GM19324 (cell line): ENCODE data around the gene CDK5R2.
"Not testable (repeated sequence)": the region's sequence is repeated elsewhere in the genome, so short reads cannot be mapped to it uniquely, and the experiment has no call there.

Experiments used
- ATAC-seq: cut with Tn5 transposase; IDR thresholded peaks from one replicate; pipeline ENCODE4 v1.9.1; 2021; ENCODE audit warnings: mild to moderate bottlenecking, moderate library complexity; ENCODE audit not compliant: unreplicated experiment, low FRiP score

CDK5R2 gene

DNA sequence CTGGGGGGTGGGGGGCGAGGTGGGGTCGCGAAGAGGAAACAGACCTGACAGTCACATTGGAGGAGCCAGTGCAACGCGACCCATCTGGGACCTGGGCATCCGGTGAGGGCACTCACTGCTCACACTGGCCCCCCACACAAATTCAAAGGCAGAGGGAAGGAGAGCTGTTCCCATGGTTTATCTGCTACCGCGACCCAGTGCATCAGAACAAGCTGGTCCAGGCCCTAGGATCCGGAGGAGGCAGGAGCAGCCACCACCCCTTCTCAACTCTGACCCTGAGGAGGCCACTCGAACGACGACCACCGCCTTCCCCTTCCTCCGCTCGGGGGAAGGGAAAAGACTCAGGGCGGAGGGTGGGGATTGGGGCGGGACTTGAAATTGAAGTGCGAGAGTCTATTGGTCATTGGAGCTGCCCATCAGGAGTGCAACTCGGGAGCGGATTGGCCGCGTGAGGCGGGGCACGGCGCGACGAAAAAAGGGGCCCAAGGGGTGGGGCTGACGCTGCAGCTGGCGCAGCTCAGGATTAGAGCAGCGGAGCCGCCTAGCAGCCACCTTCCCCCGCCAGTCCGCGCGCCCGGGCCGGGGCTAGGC is at the start of gene CDK5R2:
CDK5R2 (plus strand) TSS at position 526 of the 591 bp plus-strand sequence. CDS start 155 bp downstream, outside the sequence.
- ATAC-seq = peak; percentile 92

DNA sequence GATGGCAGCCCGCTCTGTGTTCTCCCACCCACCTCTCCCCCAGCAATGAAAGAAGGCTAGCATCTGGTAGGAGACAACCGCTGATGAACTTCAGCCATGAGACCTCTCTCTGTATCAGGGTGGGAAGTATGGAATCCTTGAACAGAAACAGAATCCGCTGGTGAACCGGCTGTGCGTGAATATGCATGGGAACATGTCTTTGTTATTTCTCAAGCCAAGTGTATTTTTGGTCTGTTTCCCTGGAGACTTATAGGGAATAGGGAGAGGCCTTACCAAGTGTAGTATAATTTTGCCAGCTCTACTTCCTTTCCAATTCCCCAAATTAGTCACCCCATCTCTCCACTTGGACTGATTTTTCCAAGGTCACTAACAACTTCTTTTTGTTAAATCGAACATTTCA is 48.7 kb upstream of the CDK5R2 start:
- ATAC-seq = no peak

DNA sequence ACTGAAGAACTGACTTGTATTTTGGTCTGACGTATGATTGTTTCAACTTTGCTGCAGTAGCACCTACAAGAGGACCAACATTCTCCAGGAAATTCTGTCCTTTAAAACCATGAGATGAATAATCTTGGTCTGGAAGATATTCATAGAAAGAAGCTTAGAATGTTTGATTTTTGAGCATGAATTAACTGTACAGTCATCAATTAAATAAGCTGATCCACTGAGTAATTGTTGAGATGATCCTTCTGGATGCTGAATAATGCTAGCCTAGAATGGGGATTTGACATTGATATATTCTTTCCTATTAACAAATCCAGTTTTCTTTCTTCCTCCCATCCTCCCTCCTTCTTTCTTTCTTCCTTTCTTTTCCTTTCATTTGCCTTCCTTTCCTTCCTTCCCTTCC is 39.0 kb upstream of the CDK5R2 start:
- no peak for ATAC-seq

DNA sequence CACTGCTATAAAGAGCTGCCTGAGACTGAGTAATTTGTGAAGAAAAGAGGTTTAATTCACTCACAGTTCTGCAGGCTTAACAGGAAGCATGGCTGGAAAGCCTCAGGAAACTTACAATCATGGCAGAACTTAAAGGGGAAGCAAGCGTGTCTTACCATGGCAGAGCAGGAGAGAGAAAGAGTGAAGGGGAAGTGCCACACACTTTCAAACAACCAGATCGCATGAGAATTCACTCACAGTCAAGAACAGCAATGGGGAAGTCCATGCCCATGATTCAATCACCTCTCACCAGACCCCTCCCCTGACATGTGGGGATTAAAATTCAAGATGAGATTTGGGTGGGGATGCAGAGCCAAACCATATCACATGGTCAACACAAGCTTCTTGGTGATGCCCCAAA is 34.7 kb upstream of the CDK5R2 start:
- no peak for ATAC-seq

DNA sequence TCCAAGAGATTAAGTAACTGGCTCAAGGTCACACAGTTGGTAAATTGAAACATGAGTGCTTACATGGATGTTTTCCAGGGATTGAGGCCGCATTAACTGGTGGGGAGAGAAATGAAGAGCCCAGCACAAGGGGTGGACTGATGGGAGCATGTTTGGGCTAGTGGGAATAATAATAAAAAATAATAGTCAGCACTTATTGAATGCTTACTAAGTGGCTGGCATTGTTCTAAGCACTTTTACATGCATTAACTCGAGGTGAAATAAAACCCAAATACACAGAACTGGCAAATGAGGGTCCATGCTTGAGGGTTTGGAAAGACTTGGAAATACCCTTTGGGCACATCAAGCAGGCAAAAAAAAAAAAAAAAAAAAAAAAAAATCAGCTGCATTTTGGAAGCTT is 34.0 kb upstream of the CDK5R2 start:
- no peak for ATAC-seq

DNA sequence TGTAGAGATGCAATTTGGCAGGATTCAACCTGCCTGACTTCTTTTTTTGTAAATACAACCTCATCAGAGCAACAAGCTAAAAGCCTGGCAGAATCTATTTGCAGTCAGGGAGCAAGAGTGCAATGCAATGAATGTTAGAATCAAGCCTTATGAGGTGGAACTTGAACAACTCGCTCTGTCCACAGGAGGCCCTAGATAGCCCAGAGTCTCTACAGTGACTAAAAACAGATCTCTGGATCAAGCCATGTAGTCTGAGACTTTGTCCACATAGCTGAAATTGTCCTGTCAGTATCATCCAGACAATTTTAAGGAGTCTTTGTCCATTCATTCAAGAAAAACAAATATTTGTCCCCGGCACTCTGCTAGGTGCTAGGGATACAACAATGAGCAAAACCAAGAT is 32.0 kb upstream of the CDK5R2 start:
- no peak for ATAC-seq

DNA sequence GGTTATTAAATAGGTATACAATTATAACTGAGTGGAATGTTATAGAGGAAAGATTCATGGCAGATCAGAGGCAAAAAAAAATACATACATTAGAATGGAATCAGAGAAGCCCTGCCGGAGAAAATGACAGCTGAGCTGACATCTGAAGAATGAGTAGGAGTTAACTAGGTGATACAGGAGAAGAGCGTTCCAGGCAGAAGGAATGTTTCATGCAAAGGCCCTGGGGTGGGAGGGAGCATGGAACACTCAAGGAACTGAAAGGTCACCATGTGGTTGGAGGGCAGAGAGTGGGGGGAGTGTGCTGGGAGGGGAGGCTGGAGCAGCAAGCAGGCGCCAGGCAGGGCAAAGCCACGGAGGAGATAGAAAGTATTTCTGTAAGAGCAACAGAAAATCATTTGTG is 31.6 kb upstream of the CDK5R2 start:
- ATAC-seq = no peak

DNA sequence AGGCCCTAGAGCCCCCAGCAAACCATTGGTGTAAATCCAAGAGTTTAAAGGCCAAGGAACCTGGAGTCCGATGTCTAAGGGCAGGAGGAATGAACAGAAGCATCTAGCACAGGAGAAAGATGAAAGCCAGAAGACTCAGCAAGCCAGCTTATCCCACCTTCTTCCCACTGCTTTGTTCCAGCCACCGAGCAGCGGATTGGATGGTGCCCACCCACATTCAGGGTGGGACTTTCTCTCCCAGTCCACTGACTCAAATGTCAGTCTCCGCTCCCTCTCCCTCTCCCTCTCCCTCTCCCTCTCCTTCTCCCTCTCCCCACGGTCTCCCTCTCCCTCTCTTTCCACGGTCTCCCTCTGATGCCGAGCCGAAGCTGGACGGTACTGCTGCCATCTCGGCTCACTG is 29.0 kb upstream of the CDK5R2 start:
- ATAC-seq = not testable (repeated sequence)

DNA sequence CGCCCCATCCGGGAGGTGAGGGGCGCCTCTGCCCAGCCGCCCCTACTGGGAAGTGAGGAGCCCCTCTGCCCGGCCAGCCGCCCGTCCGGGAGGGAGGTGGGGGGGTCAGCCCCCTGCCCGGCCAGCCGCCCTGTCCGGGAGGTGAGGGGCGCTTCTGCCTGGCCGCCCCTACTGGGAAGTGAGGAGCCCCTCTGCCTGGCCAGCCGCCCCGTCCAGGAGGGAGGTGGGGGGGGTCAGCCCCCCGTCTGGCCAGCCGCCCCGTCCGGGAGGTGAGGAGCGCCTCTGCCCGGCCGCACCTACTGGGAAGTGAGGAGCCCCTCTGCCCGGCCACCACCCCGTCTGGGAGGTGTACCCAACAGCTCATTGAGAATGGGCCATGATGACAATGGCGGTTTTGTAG is 27.7 kb upstream of the CDK5R2 start:
- not testable (repeated sequence) for ATAC-seq

DNA sequence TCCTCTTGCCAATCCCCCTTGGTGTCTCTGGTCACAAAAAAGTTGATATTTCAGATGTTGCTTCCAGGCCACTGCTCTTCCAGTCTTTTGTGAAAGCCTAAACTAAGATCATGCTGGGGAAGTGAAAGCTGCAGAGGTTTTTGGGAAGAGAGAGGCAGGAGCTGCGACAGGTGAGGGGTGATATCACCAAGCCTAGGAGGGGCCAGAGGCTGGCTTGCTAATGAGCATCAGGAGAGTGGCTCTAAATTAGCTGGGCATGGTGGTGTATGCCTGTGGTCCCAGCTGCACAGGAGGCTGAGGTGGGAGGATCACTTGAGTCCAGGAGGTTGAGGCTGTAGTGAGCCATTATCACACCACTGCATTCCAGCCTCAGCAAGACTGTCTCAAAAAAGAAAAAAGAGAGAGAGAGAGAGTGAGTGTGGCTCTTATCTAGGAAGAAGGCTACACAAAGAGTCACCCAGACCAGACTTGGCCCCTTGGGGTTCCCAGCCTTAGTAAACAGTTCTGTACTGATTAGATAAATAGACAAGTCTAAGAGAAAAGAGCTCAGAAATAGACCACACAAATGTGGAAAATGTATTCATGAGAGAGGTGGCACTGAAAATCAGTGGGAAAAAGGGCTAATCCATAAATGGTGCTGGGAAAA is 14.6 kb upstream of the CDK5R2 start:
- no peak for ATAC-seq

DNA sequence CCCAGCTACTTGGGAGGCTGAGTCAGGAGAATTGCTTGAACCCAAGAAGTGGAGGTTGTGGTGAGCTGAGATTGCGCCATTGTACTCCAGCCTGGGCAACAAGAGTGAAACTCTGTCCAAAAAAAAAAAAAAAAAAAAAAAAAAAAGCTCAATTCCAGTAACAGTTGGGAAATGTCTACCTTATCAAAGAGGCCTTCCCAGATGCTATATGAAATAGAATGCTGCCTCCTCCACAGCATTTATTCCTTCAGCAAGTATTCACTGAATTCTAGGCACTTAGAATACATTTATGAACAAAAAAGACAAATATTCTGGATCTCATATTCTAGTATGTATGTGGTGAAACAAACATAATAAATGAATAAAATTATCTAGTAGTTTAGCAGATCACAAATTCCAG is 12.8 kb upstream of the CDK5R2 start:
- ATAC-seq = no peak

DNA sequence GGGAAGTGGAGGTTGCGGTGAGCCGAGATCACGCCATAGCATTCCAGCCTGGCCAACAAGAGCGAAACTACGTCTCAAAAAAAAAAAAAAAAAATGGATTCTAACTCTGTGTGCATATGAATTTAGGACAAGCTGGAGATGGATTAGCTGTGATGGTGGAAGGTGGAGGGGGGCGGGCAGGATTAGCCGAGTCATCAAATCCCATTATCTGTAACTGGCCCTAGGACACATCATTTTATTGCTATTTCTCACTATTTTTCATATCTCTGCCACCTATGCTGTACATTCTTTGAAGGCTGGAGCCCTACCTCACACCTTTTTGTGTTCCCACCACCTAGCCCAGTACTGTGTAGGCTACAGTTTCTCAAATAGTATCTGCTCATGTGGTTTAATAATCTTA is 7.3 kb upstream of the CDK5R2 start:
- ATAC-seq = no peak

DNA sequence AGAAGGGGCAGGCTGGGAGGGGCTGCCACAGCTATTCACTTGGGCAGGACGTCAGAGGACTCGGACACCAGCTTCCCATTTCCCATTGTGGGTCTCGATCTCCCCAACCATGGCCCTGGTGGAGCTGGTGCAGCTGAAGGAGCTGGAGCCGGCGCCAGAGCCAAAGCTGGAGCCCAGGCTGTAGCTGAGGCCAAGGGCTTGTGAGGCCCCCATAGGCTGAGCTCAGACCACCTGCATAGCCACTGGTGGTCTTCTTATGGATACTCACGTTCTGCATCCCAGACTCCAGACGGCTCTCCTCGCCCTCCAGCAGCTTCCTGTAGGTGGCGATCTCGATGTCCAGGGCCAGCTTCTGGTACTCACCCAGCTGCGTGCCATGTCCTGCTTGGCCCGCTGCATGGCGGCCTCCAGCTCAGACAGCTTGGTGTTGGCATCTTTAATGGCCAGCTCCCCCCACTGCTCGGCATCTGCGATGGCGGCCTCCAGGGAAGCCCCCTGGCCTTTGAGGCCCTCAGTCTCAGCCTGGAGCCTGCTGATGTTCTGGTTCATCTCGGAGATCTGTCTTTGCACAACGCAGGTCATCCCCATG is 6.0 kb upstream of the CDK5R2 start:
- no peak for ATAC-seq

DNA sequence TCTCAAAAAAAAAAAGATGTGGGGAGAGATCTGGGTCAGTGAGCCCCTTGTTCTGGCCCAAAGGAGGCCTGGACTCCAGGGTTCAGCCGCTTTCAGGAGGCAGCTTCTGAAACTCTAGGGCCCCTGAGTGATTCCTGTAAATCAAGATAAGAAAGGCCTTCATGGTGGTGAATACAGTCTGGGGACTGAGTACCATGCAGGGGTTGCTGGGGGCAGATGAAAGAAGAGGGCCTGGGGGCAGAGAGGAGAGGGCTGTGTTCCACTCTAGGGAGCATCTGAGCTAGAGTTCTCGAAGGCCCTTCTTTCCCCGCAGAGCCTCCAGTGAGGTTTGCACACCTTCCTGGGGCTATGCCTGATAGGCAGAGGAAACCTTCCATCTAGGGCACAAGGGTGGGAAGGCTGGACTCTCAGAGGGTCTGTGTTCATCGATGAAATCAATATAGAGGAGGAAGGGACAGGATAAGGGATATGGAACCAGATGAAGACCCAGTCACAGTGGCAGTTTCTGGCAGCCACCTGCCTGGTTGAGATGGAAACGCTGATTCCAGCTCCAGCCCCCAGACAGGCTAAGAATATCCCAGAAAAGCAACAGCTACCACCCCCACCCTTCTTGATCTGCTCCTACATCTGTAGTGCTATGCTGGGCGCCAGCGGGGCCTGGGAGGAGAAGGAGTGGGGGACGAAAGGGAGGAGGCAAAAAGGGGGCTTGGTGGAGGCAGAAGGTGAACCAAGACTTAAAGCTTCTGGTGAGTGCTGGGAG is 4.7 kb upstream of the CDK5R2 start:
- ATAC-seq = no peak

DNA sequence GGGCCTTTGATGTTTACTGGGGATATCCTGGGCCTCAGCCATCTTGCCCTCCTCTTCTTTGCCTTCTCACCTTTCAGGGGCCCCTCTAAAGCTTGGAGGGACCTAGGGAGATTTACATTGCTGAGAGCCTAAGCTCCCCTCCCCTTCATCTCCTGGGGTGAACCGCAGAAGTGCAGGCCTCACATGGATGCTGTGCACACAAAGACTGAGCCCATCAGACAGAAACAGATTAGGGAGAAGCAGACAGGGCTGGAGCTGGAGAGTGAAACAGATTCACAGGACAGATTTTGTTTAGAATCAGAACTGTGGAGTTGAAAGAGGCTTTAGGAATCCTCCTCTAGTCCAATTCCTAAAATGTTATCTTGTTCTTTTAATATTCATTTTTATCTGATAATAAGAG is 3.4 kb upstream of the CDK5R2 start:
- ATAC-seq = no peak

DNA sequence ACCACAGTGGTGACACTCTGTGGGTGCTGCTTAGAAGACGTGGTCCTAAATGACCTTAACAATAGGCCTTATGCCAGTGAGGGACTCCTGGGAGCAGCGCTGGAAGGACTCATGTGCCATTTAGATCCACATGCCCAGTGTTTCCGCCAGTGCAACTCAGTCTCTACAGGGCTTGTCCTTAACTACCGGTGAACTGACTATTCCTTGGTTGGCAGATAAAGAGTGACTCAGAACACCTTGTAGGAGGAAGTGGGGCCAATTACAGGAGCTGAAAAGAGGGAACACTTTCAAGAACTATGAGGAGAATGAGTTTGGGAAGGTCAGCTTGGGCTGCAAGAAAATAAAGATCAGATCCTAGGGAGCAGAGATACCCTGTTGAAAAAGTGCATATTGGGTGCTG is 1.8 kb upstream of the CDK5R2 start:
- ATAC-seq = no peak

DNA sequence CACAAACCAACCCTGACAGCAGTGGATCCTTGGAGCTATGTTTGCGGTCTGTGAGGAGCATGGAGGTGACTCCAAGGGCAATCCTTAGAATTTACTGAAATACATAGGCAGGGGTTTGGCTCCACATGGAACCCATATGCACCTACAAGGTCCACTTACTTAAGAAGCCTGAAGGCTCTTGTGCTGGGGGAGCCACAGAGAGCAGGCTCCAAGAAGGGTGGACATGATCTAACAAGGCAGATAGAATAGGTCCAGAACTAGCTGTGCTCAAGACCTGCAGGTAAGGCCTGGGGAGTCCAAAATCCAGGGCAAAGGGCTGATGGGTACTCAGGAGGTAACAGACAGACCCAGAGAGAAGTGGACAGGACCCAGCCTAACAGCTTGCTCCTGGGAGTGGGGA is 1.2 kb upstream of the CDK5R2 start:
- ATAC-seq = no peak

DNA sequence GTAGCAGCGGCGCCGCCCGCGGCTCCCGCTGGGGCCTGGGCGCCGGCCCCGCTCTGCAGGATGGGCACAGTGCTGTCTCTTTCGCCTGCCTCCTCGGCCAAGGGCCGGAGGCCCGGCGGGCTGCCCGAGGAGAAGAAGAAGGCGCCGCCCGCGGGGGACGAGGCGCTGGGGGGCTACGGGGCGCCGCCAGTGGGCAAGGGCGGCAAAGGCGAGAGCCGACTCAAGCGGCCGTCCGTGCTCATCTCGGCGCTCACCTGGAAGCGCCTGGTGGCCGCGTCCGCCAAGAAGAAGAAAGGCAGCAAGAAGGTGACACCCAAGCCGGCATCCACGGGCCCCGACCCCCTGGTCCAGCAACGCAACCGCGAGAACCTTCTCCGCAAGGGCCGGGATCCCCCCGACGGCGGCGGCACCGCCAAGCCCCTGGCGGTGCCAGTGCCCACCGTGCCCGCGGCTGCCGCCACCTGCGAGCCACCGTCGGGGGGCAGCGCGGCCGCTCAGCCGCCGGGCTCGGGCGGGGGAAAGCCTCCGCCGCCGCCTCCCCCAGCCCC is 369 bp downstream of the CDK5R2 start:
- ATAC-seq = no peak

DNA sequence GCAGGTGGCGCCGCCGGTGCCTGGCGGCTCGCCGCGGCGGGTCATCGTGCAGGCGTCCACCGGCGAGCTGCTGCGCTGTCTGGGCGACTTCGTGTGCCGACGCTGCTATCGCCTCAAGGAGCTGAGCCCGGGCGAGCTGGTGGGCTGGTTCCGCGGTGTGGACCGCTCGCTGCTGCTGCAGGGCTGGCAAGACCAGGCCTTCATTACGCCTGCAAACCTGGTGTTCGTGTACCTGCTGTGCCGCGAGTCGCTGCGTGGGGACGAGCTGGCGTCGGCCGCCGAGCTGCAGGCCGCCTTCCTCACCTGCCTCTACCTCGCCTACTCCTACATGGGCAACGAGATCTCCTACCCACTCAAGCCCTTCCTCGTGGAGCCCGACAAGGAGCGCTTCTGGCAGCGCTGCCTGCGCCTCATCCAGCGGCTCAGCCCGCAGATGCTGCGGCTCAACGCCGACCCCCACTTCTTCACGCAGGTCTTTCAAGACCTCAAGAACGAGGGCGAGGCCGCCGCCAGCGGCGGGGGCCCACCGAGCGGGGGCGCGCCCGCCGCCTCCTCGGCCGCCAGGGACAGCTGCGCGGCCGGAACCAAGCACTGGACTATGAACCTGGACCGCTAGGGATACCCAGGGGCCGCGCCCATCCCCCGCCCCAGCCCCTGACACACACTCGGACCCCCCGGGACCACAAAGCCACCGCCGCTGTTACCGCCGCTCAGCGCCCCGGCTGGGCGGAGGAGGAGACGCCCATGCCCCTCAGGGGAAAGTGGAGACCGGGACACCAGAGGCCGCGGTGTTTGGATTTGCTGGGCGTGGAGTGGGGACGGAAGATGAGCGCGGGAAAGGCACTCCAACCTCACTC is 1.1 kb downstream of the CDK5R2 start:
- ATAC-seq = no peak

DNA sequence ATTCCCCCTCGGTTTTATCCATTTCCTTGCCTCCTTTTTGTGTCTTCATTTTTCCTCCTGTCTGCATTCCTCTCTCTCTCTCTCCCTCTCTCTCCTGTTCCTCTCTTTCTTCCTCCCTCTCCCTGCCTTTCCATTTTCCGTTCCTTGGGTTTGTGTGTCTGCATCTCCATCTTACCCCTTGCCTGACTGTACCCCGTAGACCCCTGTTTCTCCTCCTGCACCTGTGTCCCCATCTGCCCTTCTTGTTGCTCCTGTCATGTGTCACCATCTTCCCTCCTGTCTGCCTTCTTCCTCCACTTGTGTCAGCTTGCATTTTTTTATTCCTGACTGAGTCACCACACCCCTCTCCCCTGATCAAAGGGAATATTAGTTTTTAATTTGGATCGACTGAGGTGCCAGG is 1.8 kb downstream of the CDK5R2 start:
- ATAC-seq = no peak
